CD14-positive monocyte (primary cell): ENCODE measurements around the gene HOXB5. TPM values are rescaled to one million over a fixed set of nuclear protein-coding genes. Genes with fewer than 3 reads are reported as not detected.

ENCODE experiments used
- DNase-seq, 3 donors: peaks; one replicate each; pipeline ENCODE4 v3.0.0-alpha.2; 2011 to 2022
- H2AFZ ChIP-seq: 2 replicates; pipeline ENCODE4 v1.6.0; 2012; ENCODE audit warnings: mild to moderate bottlenecking, low read depth, low read length, inconsistent platforms; ENCODE audit not compliant: insufficient read depth, poor library complexity, severe bottlenecking
- H3K27ac ChIP-seq, 2 donors: 1 replicate in 1 of 2; 2 replicates in 1 of 2; pipeline ENCODE4 v1.5.1; 2012 to 2013; ENCODE audit warnings: low read length in 2 of 2, control low read depth in 1 of 2, inconsistent platforms in 1 of 2, low read depth in 1 of 2, mild to moderate bottlenecking in 1 of 2
- H3K27me3 ChIP-seq, 2 donors: one replicate each; pipeline versions ENCODE4 v1.6.0 to v1.6.1; 2011 to 2013; ENCODE audit warnings: low read length in 2 of 2; ENCODE audit not compliant: control insufficient read depth in 2 of 2, insufficient read depth in 2 of 2
- H3K36me3 ChIP-seq, 2 donors: replicated peaks in 1 of 2; 1 replicate in 1 of 2; 2 replicates in 1 of 2; pipeline versions ENCODE4 v1.5.1 to v1.6.1; 2012 to 2013; ENCODE audit warnings: low read length in 2 of 2, control low read depth in 1 of 2, inconsistent platforms in 1 of 2, mild to moderate bottlenecking in 1 of 2; ENCODE audit not compliant: insufficient read depth in 2 of 2, control insufficient read depth in 1 of 2
- H3K4me1 ChIP-seq, 2 donors: 1 replicate in 1 of 2; 2 replicates in 1 of 2; pipeline versions ENCODE4 v1.5.1 to v1.6.1; 2012 to 2013; ENCODE audit warnings: low read length in 2 of 2, control low read depth in 1 of 2, inconsistent platforms in 1 of 2, mild to moderate bottlenecking in 1 of 2, moderate library complexity in 1 of 2; ENCODE audit not compliant: insufficient read depth in 2 of 2, control insufficient read depth in 1 of 2
- H3K4me2 ChIP-seq: replicated peaks from 2 replicates; pipeline ENCODE3; 2012; ENCODE audit warnings: low read length, moderate library complexity, mild to moderate bottlenecking; ENCODE audit not compliant: poor library complexity, severe bottlenecking; ENCODE audit errors: extremely low read depth
- H3K4me3 ChIP-seq, 3 experiments: fragments of 200-600 bp in 1 of 3; sonication (generic) in 1 of 3; replicated peaks in 1 of 3; 1 replicate in 2 of 3; 2 replicates in 1 of 3; pipeline ENCODE4 v1.5.1; 2011 to 2013; ENCODE audit warnings: low read length in 3 of 3, mild to moderate bottlenecking in 3 of 3, control low read depth in 2 of 3, low read depth in 2 of 3, inconsistent platforms in 1 of 3, moderate library complexity in 1 of 3
- H3K79me2 ChIP-seq: 2 replicates; pipeline ENCODE4 v1.6.0; 2012; ENCODE audit warnings: mild to moderate bottlenecking, control low read depth, inconsistent platforms, low read length, moderate library complexity; ENCODE audit not compliant: insufficient read depth
- H3K9ac ChIP-seq: 2 replicates; pipeline ENCODE4 v1.6.0; 2017; ENCODE audit warnings: low read length, mild to moderate bottlenecking; ENCODE audit not compliant: insufficient read depth, poor library complexity, severe bottlenecking
- H3K9me3 ChIP-seq, 2 donors: replicated peaks in 1 of 2; 1 replicate in 1 of 2; 2 replicates in 1 of 2; pipeline versions ENCODE4 v1.5.1 to v1.6.1; 2012 to 2013; ENCODE audit warnings: low read length in 2 of 2, control low read depth in 1 of 2; ENCODE audit not compliant: control insufficient read depth in 1 of 2, insufficient read depth in 1 of 2
- H4K20me1 ChIP-seq: 2 replicates; pipeline ENCODE4 v1.6.0; 2012; ENCODE audit warnings: mild to moderate bottlenecking, low read length, control low read depth, moderate library complexity; ENCODE audit not compliant: insufficient read depth
- H3K27ac Mint-ChIP-seq, 7 donors: one replicate each; pipeline ENCODE4 v1.8.0; 2020; ENCODE audit warnings: mild to moderate bottlenecking in 7 of 7, mixed read lengths in 7 of 7, moderate library complexity in 6 of 7, inconsistent platforms in 2 of 7
- H3K27me3 Mint-ChIP-seq, 3 donors: one replicate each; pipeline ENCODE4 v1.8.0; 2021 to 2022; ENCODE audit warnings: low read depth in 3 of 3, mild to moderate bottlenecking in 3 of 3, mixed read lengths in 3 of 3, moderate library complexity in 3 of 3, inconsistent platforms in 1 of 3
- H3K36me3 Mint-ChIP-seq, 2 donors: one replicate each; pipeline ENCODE4 v1.8.0; 2020; ENCODE audit warnings: mixed read lengths in 2 of 2, inconsistent platforms in 1 of 2, mild to moderate bottlenecking in 1 of 2
- H3K4me1 Mint-ChIP-seq: one replicate; pipeline ENCODE4 v1.8.0; 2020; ENCODE audit warnings: mild to moderate bottlenecking, mixed read lengths
- H3K4me3 Mint-ChIP-seq, 2 donors: one replicate each; pipeline ENCODE4 v1.8.0; 2020; ENCODE audit warnings: mild to moderate bottlenecking in 2 of 2, mixed read lengths in 2 of 2, moderate library complexity in 1 of 2
- H3K9me3 Mint-ChIP-seq, 7 donors: one replicate each; pipeline ENCODE4 v1.8.0; 2020 to 2022; ENCODE audit warnings: mixed read lengths in 7 of 7, mild to moderate bottlenecking in 6 of 7, moderate library complexity in 6 of 7, inconsistent platforms in 2 of 7
- CTCF ChIP-seq: fragments of 200-600 bp; IDR thresholded peaks from one replicate; pipeline ENCODE4 v1.8.0; 2022; ENCODE audit warnings: antibody characterized with exemption, mild to moderate bottlenecking
- WGBS: methylation state at CpG from one replicate; pipeline ENCODE4 v1.1.5; 2013; ENCODE audit warnings: missing lambda C conversion rate; ENCODE audit not compliant: insufficient coverage; 5-methylcytosine and 5-hydroxymethylcytosine counted together
- intact Hi-C, 2 donors: fragments of 100-400 bp; cut with micrococcal nuclease; formaldehyde crosslinking; loops; one replicate each; pipeline versions ENCODE4 v1.15.0 to v1.15.1; 2023
- polyA plus RNA-seq, 3 donors: library from polyadenylated mRNA; depleted of rRNA in 1 of 3; unstranded in 2 of 3; stranded (reverse) in 1 of 3; fragments of 300-500 nt in 2 of 3; fragments of >200 nt in 1 of 3; fragmentation: Illumina TruSeq in 2 of 3; gene quantifications; 1 replicate in 2 of 3; 2 replicates in 1 of 3; pipeline ENCODE4 v1.2.3, GENCODE V29; 2012 to 2021

The HOXB5 gene
- polyA plus RNA-seq, 3 donors = not detected

- Histone ChIP-seq H3K4me3 (peak overlapping the region in 1 of 3 experiments; percentile 78), H3K27ac (no peak overlapping the region), H3K36me3 (no peaks in the 10 kb centered on the region), H3K27me3 (peaks cover 57 to 98% of the 10 kb centered on the region in 2 donors), H2AFZ (peak overlapping the region; percentile 86), H3K4me2 (peak overlapping the region; percentile 99), H3K4me1 (peaks cover 36 to 43% of the 10 kb centered on the region in 2 donors), H3K79me2 (no peaks in the 10 kb centered on the region), H3K9me3 (peaks cover 5 to 40% of the 10 kb centered on the region in 2 donors), H3K9ac (peak overlapping the region; percentile 27), H4K20me1 (no peaks in the 10 kb centered on the region)
- no peak for TF ChIP-seq CTCF
- H3K4me3 Mint-ChIP-seq = peak overlapping the region; percentile 80 to 96
- 0% methylated on average over 4 of the region's 15 CpGs for WGBS
- peaks cover 39% of the 10 kb centered on the region for H3K4me1 Mint-ChIP-seq
- peaks cover 0 to 41% (median 27%) of the 10 kb centered on the region in 7 donors for H3K9me3 Mint-ChIP-seq
- intact Hi-C loops = no loop called here
- DNase-seq = no peak
- no peak overlapping the region for H3K27ac Mint-ChIP-seq
- H3K27me3 Mint-ChIP-seq = peaks cover 89 to 98% (median 95%) of the 10 kb centered on the region in 3 donors
- peaks cover 9 to 16% of the 10 kb centered on the region in 2 donors for H3K36me3 Mint-ChIP-seq
These were observed 16.2 kb upstream of the HOXB5 start for GRCh38 chr17:48609759-48610281.

- peak overlapping the region in 1 of 2 donors; percentile 96 for H3K4me3 Mint-ChIP-seq
- Histone ChIP-seq H3K27ac (no peak overlapping the region), H3K4me1 (peaks cover 32 to 39% of the 10 kb centered on the region in 2 donors), H3K79me2 (no peaks in the 10 kb centered on the region), H3K9ac (no peak overlapping the region), H3K27me3 (peaks cover 57 to 98% of the 10 kb centered on the region in 2 donors), H4K20me1 (no peaks in the 10 kb centered on the region), H3K4me3 (no peak overlapping the region), H3K4me2 (no peak overlapping the region), H3K36me3 (no peaks in the 10 kb centered on the region), H3K9me3 (peaks cover 5 to 37% of the 10 kb centered on the region in 2 donors), H2AFZ (no peak overlapping the region)
- H3K27me3 Mint-ChIP-seq = peaks cover 89 to 98% (median 95%) of the 10 kb centered on the region in 3 donors
- H3K9me3 Mint-ChIP-seq = peaks cover 0 to 43% (median 25%) of the 10 kb centered on the region in 7 donors
- intact Hi-C loops = no loop called here
- no peak for TF ChIP-seq CTCF
- no peak overlapping the region for H3K27ac Mint-ChIP-seq
- peaks cover 40% of the 10 kb centered on the region for H3K4me1 Mint-ChIP-seq
- DNase-seq = no peak
- H3K36me3 Mint-ChIP-seq = peaks cover 9 to 16% of the 10 kb centered on the region in 2 donors
These were observed 15.5 kb upstream of the HOXB5 start for GRCh38 chr17:48609033-48609432.
